HCT116 (cell line): ENCODE measurements around the gene CCDC117.

Experiments used
- CEBPB ChIP-seq: IDR thresholded peaks from 2 replicates; pipeline ENCODE4 v1.6.1; 2012; ENCODE audit warnings: low read depth
- POLR2A ChIP-seq: IDR thresholded peaks from 2 replicates; pipeline ENCODE4 v1.7.0; 2011; ENCODE audit warnings: borderline replicate concordance; ENCODE audit not compliant: insufficient read depth, insufficient read length; ENCODE audit errors: extremely low read depth
- ZFX ChIP-seq: fragments of 450-650 bp; IDR thresholded peaks from 2 replicates; pipeline ENCODE4 v1.6.1; 2017

GRCh38 chr22:28812516-28812915 is 40.0 kb downstream of the CCDC117 start:
- TF ChIP-seq POLR2A = no peak
- TF ChIP-seq ZFX = no peak
- no peak for TF ChIP-seq CEBPB
